H1 (cell line): ENCODE results near the gene TMEM245.
"Not testable (repeated sequence)": the region's sequence is repeated elsewhere in the genome, so short reads cannot be mapped to it uniquely, and the experiment has no call there.

Experiments used
- POLR2A ChIP-seq, 2 experiments: IDR thresholded peaks; 1 replicate in 1 of 2; 2 replicates in 1 of 2; pipeline ENCODE4 v1.6.1; 2011; ENCODE audit warnings: low read depth in 2 of 2, low read length in 2 of 2, mild to moderate bottlenecking in 2 of 2; ENCODE audit errors: control extremely low read depth in 1 of 2
- SIN3A ChIP-seq, 2 experiments: IDR thresholded peaks in 1 of 2; conservative IDR thresholded peaks in 1 of 2; 2 replicates each; pipeline ENCODE4 v1.6.1; 2011 to 2012; ENCODE audit warnings: low read length in 2 of 2, improper control_type of control experiment in 1 of 2, low read depth in 1 of 2, mild to moderate bottlenecking in 1 of 2

GRCh38 chr9:109126671-109127070, 6.9 kb upstream of the TMEM245 start:
- not testable (repeated sequence) for TF ChIP-seq POLR2A (IDR thresholded peaks at IDR 0.05; ENCODE audit: control extremely low read depth in 1 of 2, low read depth in 2 of 2, low read length in 2 of 2); SIN3A (conservative IDR thresholded peaks at IDR 0.05 in 1 of 2, IDR thresholded peaks at IDR 0.05 in 1 of 2; ENCODE audit: low read depth in 1 of 2, low read length in 2 of 2)
